ENCODE measurements around the gene COX4I1. TPM values are rescaled to one million over a fixed set of nuclear protein-coding genes. Genes with fewer than 3 reads are reported as not detected.

Gene COX4I1
- total and polyA plus RNA-seq, 2 of the 8 experiments (the other 6 are each of a cell fraction or from before 2014, with no cell fraction given), result 507 to 707 TPM

DNA sequence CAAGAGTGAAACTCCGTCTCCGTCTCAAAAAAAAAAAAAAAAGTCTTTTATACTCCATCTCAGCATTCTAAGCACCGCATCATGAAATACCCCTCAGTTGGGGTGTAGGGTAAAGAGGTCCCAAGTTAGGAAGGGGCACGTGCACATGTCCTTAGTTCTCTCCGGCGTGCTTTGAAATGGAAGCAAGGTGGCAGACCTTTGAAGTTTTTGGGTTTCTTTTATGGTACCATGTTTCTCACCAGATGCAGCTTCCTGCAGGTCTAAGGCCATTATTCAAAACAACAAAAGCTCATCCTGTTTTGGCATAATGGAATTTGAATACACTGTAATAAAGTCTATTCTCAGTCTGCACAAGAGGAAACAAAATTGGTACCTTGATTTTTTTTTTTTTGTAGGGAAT lies 9.7 kb upstream of the COX4I1 start:
- Histone ChIP-seq H2BK120ac (replicated peaks; ENCODE audit: low read depth, low read length) (no peak overlapping the region), H3K9ac (replicated peaks in 1 of 4; ENCODE audit: extremely low read depth in 1 of 4, low read depth in 3 of 4, low read length in 3 of 4) (no peak overlapping the region), H3K27ac (ENCODE audit: low read depth, low read length) (no peak overlapping the region), H3K18ac (ENCODE audit: extremely low read depth, low read length) (no peak overlapping the region), H3K56ac (replicated peaks; ENCODE audit: insufficient read length, low read depth, low read length) (no peak overlapping the region), H3K4me2 (ENCODE audit: insufficient read depth in 1 of 2, low read depth in 2 of 2, low read length in 2 of 2) (no peak overlapping the region), H4K91ac (replicated peaks; ENCODE audit: insufficient read length, low read length) (no peak overlapping the region), H2AFZ (ENCODE audit: low read length) (no peak overlapping the region), H3K79me2 (ENCODE audit: control insufficient read depth in 1 of 2, insufficient read depth in 2 of 2, low read length in 2 of 2) (peaks cover 6 to 68% of the 10 kb centered on the region in 2 experiments; a peak in 3 of 4 replicates), H3K14ac (ENCODE audit: insufficient read length) (no peak overlapping the region), H3K23me2 (ENCODE audit: low read depth, low read length) (no peaks in the 10 kb centered on the region), H3K9me3 (ENCODE audit: insufficient read depth in 2 of 2, low read depth in 1 of 2, low read length in 1 of 2) (peaks cover 0 to 2% of the 10 kb centered on the region in 2 experiments; a peak in 1 of 4 replicates), H3K27me3 (replicated peaks in 1 of 4; ENCODE audit: control insufficient read depth in 3 of 4, extremely low read depth in 1 of 4, insufficient read depth in 3 of 4, low read length in 3 of 4) (no peaks in the 10 kb centered on the region), H3K79me1 (ENCODE audit: low read depth, low read length) (peaks cover 20% of the 10 kb centered on the region; the same call in 1 of the 2 replicates), H2BK20ac (ENCODE audit: low read length) (no peak overlapping the region), H3K4ac (replicated peaks; ENCODE audit: insufficient read length, low read depth, low read length) (no peak overlapping the region), H4K5ac (ENCODE audit: insufficient read length, low read depth, low read length) (no peak overlapping the region), H3K23ac (ENCODE audit: insufficient read length) (no peak overlapping the region), H4K20me1 (replicated peaks in 1 of 2; ENCODE audit: control insufficient read depth in 1 of 2, insufficient read depth in 2 of 2, low read length in 2 of 2) (peaks cover 16 to 17% of the 10 kb centered on the region in 2 experiments), H2BK5ac (ENCODE audit: low read depth, low read length) (no peak overlapping the region), H3K4me1 (replicated peaks in 1 of 4; ENCODE audit: control insufficient read depth in 3 of 4, insufficient read depth in 4 of 4, low read length in 3 of 4) (no peaks in the 10 kb centered on the region), H3K4me3 (ENCODE audit: extremely low read depth in 1 of 4, insufficient read depth in 2 of 4, low read depth in 3 of 4, low read length in 4 of 4) (no peak overlapping the region), H4K8ac (ENCODE audit: extremely low read depth, insufficient read depth, low read length) (no peak overlapping the region), H2BK15ac (ENCODE audit: low read length) (no peak overlapping the region), H2BK12ac (ENCODE audit: low read depth, low read length) (no peak overlapping the region), H2AK5ac (ENCODE audit: low read depth, low read length) (no peak overlapping the region), H3K36me3 (ENCODE audit: control insufficient read depth in 2 of 4, insufficient read depth in 4 of 4, low read length in 3 of 4) (peaks cover 5 to 50% (median 23%) of the 10 kb centered on the region in 4 experiments; a peak in 7 of 8 replicates)
- 86% methylated on average over 6 of the region's 6 CpGs; no CpG with 5 or more reads in 1 of the 2 experiments for WGBS, 2 experiments (ENCODE audit: extremely low coverage in 1 of 2, insufficient coverage in 1 of 2, insufficient read length in 1 of 2, insufficient replicate concordance in 2 of 2, low coverage in 1 of 2, low lambda C conversion rate in 2 of 2, missing lambda C conversion rate in 1 of 2)
- ChIA-PET POLR2A (ENCODE audit: partially characterized antibody) (interaction anchor here (0.6 to 2.4 kb wide), 3 partner anchors 9 to 1930 kb away, joined by 3 to 6 read pairs (median 3); no protein-coding TSS in a partner anchor), CTCF (ENCODE audit: partially characterized antibody) (interaction anchor here (0.6 kb wide), 1 partner anchor 89 kb away, joined by 3 read pairs; no protein-coding TSS in a partner anchor)
- FAIRE-seq, result no peak
- TF ChIP-seq CHD1 (IDR thresholded peaks at IDR 0.05; ENCODE audit: low read depth, low read length), result no peak
- no peak for TF ChIP-seq TAF1 (IDR thresholded peaks at IDR 0.05; ENCODE audit: low read depth, low read length)
- TF ChIP-seq EP300 (IDR thresholded peaks at IDR 0.05; ENCODE audit: borderline replicate concordance in 1 of 2, low read depth in 2 of 2, low read length in 2 of 2), result no peak
- no peak for TF ChIP-seq YY1 (IDR thresholded peaks at IDR 0.05; ENCODE audit: low read depth, low read length)
- no peak for TF ChIP-seq EGR1 (IDR thresholded peaks at IDR 0.05; ENCODE audit: borderline replicate concordance, low read depth, low read length)
- TF ChIP-seq CHD2 (IDR thresholded peaks at IDR 0.05; ENCODE audit: low read length), result no peak
- TF ChIP-seq SIN3A (conservative IDR thresholded peaks at IDR 0.05 in 1 of 2, IDR thresholded peaks at IDR 0.05 in 1 of 2; ENCODE audit: low read depth in 1 of 2, low read length in 2 of 2), result no peak
- TF ChIP-seq KDM5A (IDR thresholded peaks at IDR 0.05; ENCODE audit: low read length), result no peak
- TF ChIP-seq SIX5 (IDR thresholded peaks at IDR 0.05; ENCODE audit: low read depth, low read length), result no peak
- no peak for TF ChIP-seq SIRT6 (IDR thresholded peaks at IDR 0.05; ENCODE audit: low read length)
- DNase-seq (ENCODE audit: low read depth in 1 of 2, low spot score in 2 of 2), result no peak
